ENCODE measurements around the gene LTBP4.

DNA sequence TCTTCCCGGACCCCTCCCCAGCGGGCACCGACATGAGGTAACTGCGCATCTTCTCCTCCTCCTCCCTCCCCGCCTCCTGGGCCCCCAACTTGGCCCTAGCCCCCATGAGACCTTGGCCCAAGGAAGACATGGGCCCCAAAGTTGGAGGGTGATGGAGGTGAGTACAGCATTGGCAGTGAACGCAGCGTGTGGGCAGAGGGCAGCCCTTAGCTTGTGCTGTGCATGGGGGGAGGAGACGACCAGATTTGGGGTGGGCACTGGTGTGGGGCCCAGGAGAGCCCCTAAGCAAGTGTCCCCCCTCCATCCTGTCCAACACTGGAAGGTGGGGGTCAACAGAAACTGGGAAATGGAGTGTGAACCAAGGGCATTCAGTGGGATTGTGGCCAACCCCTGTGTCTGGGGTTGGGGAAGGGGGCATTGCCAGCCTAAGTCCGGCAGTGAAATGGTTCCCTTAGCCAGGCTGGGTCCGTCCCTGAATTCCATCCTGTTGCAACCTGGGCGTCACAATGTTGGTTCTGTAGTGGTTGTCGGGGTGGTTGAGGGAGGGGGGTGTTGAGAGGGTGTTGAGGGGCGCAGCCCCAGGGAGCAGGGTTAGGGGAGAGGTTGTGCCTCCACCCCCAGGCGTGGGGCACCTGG lies 65.8 kb downstream of the LTBP4 start:
- TF ChIP-seq POLR2AphosphoS5 (IDR thresholded peaks at IDR 0.05; ENCODE audit: low read depth, low read length) (no peak), FOXP2 (optimal IDR thresholded peaks at IDR 0.05; ENCODE audit: borderline replicate concordance, extremely low read depth, extremely low read length, insufficient read depth) (no peak)
- TF ChIP-seq, protein P1, sequence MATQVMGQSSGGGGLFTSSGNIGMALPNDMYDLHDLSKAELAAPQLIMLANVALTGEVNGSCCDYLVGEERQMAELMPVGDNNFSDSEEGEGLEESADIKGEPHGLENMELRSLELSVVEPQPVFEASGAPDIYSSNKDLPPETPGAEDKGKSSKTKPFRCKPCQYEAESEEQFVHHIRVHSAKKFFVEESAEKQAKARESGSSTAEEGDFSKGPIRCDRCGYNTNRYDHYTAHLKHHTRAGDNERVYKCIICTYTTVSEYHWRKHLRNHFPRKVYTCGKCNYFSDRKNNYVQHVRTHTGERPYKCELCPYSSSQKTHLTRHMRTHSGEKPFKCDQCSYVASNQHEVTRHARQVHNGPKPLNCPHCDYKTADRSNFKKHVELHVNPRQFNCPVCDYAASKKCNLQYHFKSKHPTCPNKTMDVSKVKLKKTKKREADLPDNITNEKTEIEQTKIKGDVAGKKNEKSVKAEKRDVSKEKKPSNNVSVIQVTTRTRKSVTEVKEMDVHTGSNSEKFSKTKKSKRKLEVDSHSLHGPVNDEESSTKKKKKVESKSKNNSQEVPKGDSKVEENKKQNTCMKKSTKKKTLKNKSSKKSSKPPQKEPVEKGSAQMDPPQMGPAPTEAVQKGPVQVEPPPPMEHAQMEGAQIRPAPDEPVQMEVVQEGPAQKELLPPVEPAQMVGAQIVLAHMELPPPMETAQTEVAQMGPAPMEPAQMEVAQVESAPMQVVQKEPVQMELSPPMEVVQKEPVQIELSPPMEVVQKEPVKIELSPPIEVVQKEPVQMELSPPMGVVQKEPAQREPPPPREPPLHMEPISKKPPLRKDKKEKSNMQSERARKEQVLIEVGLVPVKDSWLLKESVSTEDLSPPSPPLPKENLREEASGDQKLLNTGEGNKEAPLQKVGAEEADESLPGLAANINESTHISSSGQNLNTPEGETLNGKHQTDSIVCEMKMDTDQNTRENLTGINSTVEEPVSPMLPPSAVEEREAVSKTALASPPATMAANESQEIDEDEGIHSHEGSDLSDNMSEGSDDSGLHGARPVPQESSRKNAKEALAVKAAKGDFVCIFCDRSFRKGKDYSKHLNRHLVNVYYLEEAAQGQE (IDR thresholded peaks at IDR 0.05; ENCODE audit: insufficient read depth in 1 of 2, low read depth in 2 of 2, low read length in 2 of 2) = no peak
